ENCODE data around the gene CDC23.

DNA sequence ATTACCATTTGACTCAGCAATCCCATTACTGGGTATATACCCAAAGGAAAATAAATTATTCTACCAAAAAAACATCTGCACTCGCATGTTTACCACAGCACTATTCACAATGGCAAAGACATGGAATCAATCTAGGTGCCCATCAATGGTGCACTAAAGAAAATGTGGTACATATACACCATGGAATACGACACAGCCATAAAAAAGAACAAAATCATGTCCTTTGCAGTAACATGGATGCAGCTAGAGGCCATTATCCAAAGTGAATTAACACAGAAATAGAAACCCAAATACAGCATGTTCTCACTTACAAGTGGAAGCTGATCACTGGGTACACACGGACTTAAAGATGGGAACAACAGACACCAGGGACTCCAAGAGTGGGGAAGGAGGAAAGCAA is 2.1 kb downstream of the CDC23 start:
- TF ChIP-seq HDAC6 (IDR thresholded peaks at IDR 0.05; ENCODE audit: unreplicated experiment) (no peak), POLR2A (IDR thresholded peaks at IDR 0.05; ENCODE audit: low read depth, low read length) (no peak), MEF2A (IDR thresholded peaks at IDR 0.05; ENCODE audit: insufficient read depth, low read depth, low read length) (no peak), FOXM1 (IDR thresholded peaks at IDR 0.05; ENCODE audit: low read depth, low read length) (no peak)
- TF ChIP-seq, protein P1, sequence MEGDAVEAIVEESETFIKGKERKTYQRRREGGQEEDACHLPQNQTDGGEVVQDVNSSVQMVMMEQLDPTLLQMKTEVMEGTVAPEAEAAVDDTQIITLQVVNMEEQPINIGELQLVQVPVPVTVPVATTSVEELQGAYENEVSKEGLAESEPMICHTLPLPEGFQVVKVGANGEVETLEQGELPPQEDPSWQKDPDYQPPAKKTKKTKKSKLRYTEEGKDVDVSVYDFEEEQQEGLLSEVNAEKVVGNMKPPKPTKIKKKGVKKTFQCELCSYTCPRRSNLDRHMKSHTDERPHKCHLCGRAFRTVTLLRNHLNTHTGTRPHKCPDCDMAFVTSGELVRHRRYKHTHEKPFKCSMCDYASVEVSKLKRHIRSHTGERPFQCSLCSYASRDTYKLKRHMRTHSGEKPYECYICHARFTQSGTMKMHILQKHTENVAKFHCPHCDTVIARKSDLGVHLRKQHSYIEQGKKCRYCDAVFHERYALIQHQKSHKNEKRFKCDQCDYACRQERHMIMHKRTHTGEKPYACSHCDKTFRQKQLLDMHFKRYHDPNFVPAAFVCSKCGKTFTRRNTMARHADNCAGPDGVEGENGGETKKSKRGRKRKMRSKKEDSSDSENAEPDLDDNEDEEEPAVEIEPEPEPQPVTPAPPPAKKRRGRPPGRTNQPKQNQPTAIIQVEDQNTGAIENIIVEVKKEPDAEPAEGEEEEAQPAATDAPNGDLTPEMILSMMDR (IDR thresholded peaks at IDR 0.05 in 2 of 3, conservative IDR thresholded peaks at IDR 0.05 in 1 of 3; ENCODE audit: control insufficient read depth in 2 of 3, extremely low read depth in 1 of 3, insufficient read depth in 1 of 3, low read depth in 3 of 3, low read length in 3 of 3), result no peak
- TF ChIP-seq, protein P2, sequence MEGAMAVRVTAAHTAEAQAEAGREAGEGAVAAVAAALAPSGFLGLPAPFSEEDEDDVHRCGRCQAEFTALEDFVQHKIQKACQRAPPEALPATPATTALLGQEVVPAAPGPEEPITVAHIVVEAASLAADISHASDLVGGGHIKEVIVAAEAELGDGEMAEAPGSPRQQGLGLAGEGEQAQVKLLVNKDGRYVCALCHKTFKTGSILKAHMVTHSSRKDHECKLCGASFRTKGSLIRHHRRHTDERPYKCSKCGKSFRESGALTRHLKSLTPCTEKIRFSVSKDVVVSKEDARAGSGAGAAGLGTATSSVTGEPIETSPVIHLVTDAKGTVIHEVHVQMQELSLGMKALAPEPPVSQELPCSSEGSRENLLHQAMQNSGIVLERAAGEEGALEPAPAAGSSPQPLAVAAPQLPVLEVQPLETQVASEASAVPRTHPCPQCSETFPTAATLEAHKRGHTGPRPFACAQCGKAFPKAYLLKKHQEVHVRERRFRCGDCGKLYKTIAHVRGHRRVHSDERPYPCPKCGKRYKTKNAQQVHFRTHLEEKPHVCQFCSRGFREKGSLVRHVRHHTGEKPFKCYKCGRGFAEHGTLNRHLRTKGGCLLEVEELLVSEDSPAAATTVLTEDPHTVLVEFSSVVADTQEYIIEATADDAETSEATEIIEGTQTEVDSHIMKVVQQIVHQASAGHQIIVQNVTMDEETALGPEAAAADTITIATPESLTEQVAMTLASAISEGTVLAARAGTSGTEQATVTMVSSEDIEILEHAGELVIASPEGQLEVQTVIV (IDR thresholded peaks at IDR 0.05; ENCODE audit: borderline replicate concordance, partially characterized antibody), result no peak
